HG03108 (cell line): ENCODE data around the gene HTT.
"Not testable (repeated sequence)": the region's sequence is repeated elsewhere in the genome, so short reads cannot be mapped to it uniquely, and the experiment has no call there.

ENCODE experiments used
- ATAC-seq: cut with Tn5 transposase; IDR thresholded peaks from one replicate; pipeline ENCODE4 v1.9.1; 2021; ENCODE audit warnings: moderate library complexity; ENCODE audit not compliant: unreplicated experiment

Gene HTT

DNA sequence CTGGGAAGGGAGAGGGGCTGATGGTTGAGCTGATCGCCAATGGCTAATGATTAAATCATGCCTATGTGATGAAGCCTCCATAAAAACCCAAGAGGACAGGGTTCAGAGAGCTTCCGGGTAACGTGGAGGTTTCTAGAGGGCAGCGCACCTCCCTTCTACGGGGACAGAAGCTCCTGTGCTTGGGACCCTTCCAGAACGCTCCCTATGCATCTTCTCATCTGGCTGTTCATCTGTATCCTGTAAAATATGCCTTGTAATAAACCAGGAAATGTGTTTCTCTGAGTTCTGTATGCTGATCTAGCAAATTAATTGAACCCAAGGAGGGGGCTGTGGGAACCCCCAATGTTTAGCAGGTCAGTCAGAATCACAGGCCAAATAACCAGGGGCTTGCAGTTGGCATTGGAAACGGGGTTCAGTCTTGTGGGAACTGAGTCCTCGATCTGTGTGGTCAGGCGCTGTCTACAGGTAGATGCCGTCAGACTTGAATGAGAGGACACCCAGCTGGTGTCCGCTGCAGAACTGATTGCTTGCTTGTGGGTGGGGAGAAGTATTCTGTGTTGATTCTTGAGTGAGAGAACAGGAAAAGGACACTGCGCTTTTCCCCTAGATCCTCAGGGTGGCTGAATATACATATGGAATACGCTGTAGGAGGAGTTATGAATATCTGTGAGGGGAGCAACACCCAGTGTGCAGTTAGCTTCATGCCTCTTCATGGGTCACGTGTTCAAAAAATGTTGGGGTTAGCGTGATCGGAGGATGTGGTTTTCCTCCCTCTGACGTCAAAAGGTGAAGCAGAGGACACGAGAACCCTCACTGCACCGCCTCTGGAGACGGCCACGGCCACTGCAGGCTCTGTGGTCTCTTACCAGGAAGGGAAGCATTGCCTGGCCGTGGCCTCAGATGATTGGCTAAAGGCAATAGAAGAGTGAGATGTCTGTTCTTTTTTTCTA is 29.3 kb upstream of the HTT start:
- no peak for ATAC-seq

- ATAC-seq = no peak
Measured at GRCh38 chr4:3046162-3046561, 28.3 kb upstream of the HTT start.

GRCh38 chr4:3046623-3047022 is 27.9 kb upstream of the HTT start:
- ATAC-seq = no peak

- peak; percentile 92 for ATAC-seq
Measured at GRCh38 chr4:3047464-3048286, 26.8 kb upstream of the HTT start.

DNA sequence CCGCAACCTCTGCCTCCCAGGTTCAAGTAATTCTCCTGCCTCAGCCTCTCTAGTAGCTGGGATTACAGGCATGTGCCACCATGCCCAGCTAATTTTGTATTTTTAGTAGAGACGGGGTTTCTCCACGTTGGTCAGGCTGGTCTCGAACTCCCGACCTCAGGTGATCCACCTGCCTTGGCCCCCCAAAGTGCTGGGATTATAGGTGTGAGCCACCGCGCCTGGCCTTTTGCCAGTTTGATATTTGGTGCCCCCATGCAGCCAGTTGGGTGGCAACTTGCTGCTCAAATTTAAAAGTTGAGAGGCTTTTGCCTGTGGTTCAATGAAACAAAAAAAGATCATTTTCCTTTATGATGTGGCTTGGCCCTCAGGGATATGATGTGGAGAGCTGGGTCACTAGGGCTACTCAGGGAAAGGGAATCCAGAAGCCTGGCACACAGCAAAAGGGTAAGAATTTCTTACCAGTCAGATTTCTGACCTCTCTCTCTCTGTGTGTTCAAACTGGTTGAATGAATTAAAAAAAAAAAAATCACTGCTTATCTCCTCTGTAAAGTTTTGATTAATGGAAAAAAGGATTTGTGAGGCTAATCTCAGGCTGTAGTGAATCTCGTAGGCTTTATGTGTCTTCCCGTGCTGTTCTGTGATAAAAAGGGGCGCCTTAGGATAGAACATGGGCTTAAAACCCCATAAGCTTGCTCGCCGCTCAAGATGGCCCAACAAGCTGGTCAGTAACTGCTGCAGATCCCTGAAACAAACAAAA is 23.2 kb upstream of the HTT start:
- not testable (repeated sequence) for ATAC-seq

DNA sequence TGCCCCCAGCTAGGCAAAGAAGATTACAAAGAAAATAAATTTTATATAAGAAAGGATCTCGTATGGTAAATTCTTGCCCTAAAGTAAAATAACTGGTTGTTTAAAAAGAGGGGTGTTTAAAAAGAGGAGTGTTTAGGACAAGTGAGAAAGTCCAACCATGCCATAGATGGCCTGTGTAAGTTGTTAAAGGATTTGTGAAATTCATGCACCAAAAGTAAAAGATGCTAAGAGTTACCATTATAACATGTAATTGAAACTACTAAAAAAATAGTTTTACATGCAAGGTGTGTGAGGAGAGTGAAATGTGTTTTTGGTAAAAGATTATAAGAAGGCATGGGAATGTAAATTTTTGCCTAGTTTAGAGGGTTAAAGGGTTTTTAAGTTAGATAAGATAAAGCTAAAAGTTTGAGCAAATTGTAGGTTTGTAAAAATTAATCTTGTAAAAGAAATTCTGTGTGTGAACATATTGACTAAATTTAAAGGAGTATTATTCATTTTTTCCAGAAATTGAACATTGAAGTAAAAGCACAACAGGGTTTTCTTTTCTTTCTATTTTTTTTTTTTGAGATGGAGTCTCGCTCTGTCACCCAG is 20.2 kb upstream of the HTT start:
- no peak for ATAC-seq

GRCh38 chr4:3059943-3060342 is 14.5 kb upstream of the HTT start:
- ATAC-seq = no peak

DNA sequence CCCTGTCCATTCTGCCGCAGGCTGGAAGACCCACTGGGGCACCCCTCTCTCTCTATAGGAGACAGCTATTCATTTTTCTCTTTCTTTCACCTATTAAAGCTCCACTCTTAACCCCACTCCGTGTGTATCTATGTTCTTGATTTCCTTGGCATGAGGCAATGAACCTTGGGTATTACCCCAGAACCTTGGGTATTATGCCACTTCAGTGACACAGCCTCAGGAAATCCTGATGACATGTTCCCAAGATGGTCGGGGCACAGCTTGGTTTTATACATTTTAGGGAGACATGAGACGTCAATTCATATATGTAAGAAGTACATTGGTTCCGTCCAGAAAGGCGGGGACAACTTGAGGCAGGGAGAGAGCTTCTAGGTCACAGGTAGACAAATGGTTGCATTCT is 13.5 kb upstream of the HTT start:
- ATAC-seq = no peak

- no peak for ATAC-seq
Measured at GRCh38 chr4:3062471-3062870, 12.0 kb upstream of the HTT start.

DNA sequence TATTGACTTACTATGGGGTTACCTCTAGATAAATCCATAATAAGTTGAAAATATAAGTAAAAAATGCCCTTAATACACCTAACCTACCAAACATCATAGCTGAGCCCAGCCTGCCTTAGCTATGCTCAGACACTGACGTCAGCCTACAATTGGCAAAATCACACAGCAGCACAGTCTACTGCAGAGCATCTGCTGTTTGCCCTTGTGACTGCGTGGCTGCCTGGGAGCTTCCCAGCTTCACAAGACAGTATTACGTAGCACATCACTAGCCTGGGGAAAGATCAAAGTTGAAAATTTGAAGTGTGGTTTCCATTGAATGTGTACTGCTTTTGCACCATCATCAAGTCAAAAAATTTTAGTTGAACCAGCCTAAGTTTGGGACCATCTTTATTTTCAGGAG is 8.9 kb upstream of the HTT start:
- no peak for ATAC-seq

DNA sequence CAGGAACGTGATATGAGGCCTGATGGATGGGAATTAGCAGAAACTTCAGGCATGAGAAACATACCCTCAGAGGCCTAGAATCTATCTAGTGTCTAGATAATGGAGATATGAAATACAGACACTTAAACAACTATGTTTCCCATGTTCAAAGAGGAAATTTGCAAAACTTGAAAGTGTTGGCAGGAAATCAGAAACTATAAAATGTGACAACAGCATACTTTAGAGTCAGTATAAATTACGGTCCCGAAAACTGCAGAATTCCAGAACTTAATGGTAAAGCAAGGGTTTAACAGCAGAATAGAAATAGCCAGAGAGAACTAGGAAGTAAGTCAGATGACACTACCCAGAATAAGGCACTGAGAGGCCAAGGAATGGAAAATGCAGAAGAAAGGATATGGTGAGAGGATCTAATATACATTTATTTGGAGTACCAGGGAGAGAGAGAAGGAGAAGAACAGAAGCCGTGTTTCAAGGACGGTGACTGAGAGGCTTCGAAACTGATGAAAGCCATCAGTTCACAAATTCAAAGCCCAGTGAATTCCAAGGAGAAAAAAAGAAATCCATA is 7.6 kb upstream of the HTT start:
- no peak for ATAC-seq

- no peak for ATAC-seq
Measured at GRCh38 chr4:3067473-3068001, 6.9 kb upstream of the HTT start.

DNA sequence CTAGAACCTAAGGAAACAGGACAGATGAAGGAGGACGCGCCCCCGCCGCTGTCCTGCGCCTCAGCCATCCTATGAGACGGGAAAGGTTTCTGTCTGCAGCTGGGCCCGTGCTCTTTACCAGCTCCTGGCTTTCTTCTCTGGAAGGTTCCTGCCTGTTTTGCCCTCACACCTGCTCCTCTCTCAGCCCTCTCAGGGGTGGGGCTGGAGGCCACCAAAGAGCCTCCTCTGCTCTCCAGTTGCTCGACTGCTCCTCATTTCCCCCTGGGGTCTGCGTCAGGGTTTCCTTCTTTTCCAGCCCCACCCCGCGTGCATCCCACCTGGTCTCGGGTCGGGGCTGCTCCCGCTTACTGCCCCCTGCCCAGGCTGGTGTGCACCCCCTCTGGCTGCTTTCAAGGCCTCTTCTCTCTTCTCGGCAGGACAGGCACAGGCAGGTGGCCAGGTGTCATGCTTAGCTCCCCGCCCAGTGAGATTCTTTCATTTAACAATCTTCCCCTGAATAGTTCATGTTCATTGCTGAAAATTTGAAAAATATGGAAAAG is 4.8 kb upstream of the HTT start:
- ATAC-seq = no peak

DNA sequence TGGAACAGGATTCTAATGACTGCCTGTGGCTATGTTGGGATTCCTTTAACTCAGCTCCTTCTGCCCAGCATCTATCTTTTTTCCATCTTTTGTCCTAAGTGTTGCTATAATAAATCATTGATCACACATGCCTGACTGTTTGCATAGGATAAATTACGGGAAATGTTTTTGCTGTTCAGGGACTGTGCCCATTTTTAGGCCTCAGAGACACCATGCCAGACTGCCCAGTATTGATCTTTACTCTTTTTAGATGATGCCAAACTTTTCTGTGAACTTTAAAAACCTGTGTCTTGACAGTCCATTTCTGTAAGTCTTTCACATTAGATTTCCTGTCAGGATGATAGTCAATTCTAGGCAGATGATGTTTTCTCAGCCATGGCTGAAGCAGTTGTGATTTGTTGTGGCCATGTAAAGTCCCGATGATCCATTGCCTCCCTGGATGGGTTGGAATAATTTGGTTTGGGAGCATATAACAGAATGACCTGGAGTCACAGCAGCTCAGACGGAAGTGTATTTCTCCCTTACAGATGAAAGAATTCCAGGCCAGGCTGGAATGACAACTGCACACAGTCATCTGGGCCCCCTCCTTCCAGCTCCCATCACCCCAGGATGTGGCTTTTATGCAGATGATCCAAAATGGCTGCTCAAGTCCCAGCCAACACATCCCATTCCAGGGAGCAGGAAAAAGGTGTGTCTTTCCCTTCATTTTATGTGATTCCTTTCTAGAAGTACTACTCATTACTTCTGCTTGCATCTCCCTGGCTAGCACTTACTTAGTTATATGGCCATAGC is 3.6 kb upstream of the HTT start:
- no peak for ATAC-seq

DNA sequence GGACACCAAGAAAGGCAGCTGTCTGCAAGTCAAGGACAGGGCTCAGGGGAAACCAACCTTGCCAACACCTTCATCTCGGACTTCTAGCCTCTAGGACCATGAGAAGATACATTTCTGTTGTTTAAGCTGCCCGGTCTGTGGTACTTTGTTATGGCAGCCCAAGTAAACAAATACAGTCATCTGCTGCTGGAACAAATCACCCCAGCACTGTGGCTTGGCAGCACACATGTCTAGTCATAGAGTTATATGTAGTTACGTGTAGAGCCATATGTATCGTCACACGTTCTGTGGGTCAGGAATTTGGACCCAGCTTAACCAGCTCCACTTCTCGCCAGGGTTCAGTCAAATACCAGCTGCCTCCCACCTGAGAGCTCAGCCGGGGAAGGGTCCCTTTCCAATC is 2.7 kb upstream of the HTT start:
- ATAC-seq = no peak

- ATAC-seq = peak; percentile 32
Measured at GRCh38 chr4:3073158-3074077, 1.1 kb upstream of the HTT start.

GRCh38 chr4:3074846-3075651 is 568 bp downstream of the HTT start:
- no peak for ATAC-seq

- ATAC-seq = no peak
Measured at GRCh38 chr4:3075652-3075981, 1.1 kb downstream of the HTT start.
